Peyer's patch (tissue), 4 donors: ENCODE results near the gene CDH23.

Source experiments
- POLR2A ChIP-seq, 2 donors: fragments of 450-650 bp; IDR thresholded peaks; one replicate each; pipeline ENCODE4 v1.5.1; 2017; ENCODE audit warnings: antibody characterized with exemption in 2 of 2, mild to moderate bottlenecking in 2 of 2, moderate library complexity in 2 of 2
- TF ChIP-seq, protein P1 (sequence below), 6 experiments: fragments of 450-650 bp in 4 of 6; fragments of 200-600 bp in 2 of 6; sonication (generic) in 1 of 6; IDR thresholded peaks; one replicate each; pipeline ENCODE4 v1.5.1; 2017 to 2019; ENCODE audit warnings: antibody characterized with exemption in 6 of 6, mild to moderate bottlenecking in 3 of 6, moderate library complexity in 1 of 6

DNA sequence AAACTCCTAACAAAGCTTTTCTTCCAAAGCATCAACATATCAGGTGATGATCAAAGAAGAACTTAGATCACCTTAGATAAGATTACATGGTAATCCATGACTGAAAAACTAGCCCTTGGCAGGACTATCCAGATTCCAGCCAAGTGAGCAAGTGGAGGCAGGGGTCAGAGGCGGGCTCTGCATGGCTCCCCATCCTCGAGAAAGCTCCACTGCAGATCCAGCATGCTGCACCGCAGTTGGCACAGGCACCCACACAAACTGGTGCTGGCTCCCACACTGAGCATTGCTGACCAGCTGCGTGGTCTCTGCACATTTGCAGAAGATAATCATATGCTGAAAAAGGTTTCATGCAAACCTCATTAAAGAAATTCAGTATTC, 444.2 kb downstream of the CDH23 start:
- TF ChIP-seq POLR2A (IDR thresholded peaks at IDR 0.05): no peak
- TF ChIP-seq, protein P1, sequence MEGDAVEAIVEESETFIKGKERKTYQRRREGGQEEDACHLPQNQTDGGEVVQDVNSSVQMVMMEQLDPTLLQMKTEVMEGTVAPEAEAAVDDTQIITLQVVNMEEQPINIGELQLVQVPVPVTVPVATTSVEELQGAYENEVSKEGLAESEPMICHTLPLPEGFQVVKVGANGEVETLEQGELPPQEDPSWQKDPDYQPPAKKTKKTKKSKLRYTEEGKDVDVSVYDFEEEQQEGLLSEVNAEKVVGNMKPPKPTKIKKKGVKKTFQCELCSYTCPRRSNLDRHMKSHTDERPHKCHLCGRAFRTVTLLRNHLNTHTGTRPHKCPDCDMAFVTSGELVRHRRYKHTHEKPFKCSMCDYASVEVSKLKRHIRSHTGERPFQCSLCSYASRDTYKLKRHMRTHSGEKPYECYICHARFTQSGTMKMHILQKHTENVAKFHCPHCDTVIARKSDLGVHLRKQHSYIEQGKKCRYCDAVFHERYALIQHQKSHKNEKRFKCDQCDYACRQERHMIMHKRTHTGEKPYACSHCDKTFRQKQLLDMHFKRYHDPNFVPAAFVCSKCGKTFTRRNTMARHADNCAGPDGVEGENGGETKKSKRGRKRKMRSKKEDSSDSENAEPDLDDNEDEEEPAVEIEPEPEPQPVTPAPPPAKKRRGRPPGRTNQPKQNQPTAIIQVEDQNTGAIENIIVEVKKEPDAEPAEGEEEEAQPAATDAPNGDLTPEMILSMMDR (IDR thresholded peaks at IDR 0.05): no peak
